Small intestine (tissue), 7 donors: Measurements from ENCODE around the gene PPP1R9A. TPM values are rescaled to one million over a fixed set of nuclear protein-coding genes. Genes with fewer than 3 reads are reported as not detected.
A peak's percentile ranks its signal among the peaks of the same experiment; 100 is the strongest.

Experiments used
- DNase-seq, 2 donors: peaks; one replicate each; pipeline versions ENCODE4 v3.0.0 to v3.0.0-alpha.2; 2013
- FAIRE-seq: peaks from 2 replicates; lab custom pipeline; 2012; peaks lifted over from hg19 to GRCh38; lab: Jason Lieb, UNC
- H3K27ac ChIP-seq, 3 donors: one replicate each; pipeline ENCODE4 v1.5.1; 2013; ENCODE audit warnings: low read length in 2 of 3, mild to moderate bottlenecking in 2 of 3, control low read depth in 1 of 3, inconsistent platforms in 1 of 3, low read depth in 1 of 3, moderate library complexity in 1 of 3
- H3K27me3 ChIP-seq, 3 donors: one replicate each; pipeline ENCODE4 v1.6.1; 2013; ENCODE audit warnings: low read length in 3 of 3, inconsistent platforms in 1 of 3; ENCODE audit not compliant: control insufficient read depth in 3 of 3, insufficient read depth in 3 of 3
- H3K36me3 ChIP-seq, 3 donors: one replicate each; pipeline ENCODE4 v1.6.1; 2013; ENCODE audit warnings: low read length in 3 of 3, inconsistent platforms in 1 of 3, low read depth in 1 of 3, mild to moderate bottlenecking in 1 of 3, moderate library complexity in 1 of 3; ENCODE audit not compliant: control insufficient read depth in 3 of 3, insufficient read depth in 2 of 3
- H3K4me1 ChIP-seq, 3 donors: one replicate each; pipeline ENCODE4 v1.6.1; 2013; ENCODE audit warnings: low read length in 2 of 3, inconsistent platforms in 1 of 3, low read depth in 1 of 3, mild to moderate bottlenecking in 1 of 3, moderate library complexity in 1 of 3; ENCODE audit not compliant: control insufficient read depth in 3 of 3, insufficient read depth in 2 of 3
- H3K4me3 ChIP-seq, 3 donors: one replicate each; pipeline ENCODE4 v1.5.1; 2013; ENCODE audit warnings: low read length in 3 of 3, control low read depth in 1 of 3, inconsistent platforms in 1 of 3, low read depth in 1 of 3, mild to moderate bottlenecking in 1 of 3, moderate library complexity in 1 of 3
- H3K9me3 ChIP-seq, 2 donors: one replicate each; pipeline ENCODE4 v1.6.1; 2013; ENCODE audit warnings: low read depth in 1 of 2, low read length in 1 of 2; ENCODE audit not compliant: control insufficient read depth in 2 of 2, insufficient read depth in 1 of 2
- WGBS, 3 donors: extraction: QIAGEN DNeasy Blood & Tissue Kit; methylation state at CpG; one replicate each; pipeline ENCODE4 v1.1.7; 2013; 5-methylcytosine and 5-hydroxymethylcytosine counted together
- polyA plus RNA-seq, 4 donors: library from polyadenylated mRNA; stranded (reverse) in 3 of 4; unstranded in 1 of 4; fragments of 200-250 nt in 3 of 4; fragments of 120-200 nt in 1 of 4; gene quantifications; one replicate each; pipeline versions ENCODE4 v1.2.1 to v1.2.3, GENCODE V29; 2013
- donor health status: healthy with polysubstance abuse.
- donor health status: control.
- donor health status: control.
- donor health status: Bipolar disorder and iron deficiency.
- donor health status: healthy.

PPP1R9A gene
- polyA plus RNA-seq, 4 donors: 0.27 to 13.3 (median 1.6) TPM

DNA sequence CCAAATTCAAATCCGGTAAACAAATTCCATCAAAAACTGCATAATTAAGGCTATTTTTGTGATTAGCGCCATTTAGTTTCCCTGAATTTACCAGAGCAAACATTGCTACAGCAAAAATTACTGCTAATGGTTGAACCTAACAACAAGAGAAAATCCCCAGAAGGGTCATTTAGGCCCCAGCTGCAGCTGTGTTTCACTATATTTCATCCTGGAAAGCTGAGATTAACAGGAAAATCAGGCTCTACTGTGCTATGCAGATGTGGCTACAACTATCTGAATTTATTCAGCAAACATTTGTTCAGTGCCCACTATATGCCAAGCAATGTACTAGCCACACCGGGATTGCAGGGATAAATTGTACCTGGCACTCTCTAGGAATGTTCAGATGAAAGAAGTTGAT, 312.9 kb downstream of the PPP1R9A start:
- 93 to 96% (median 94%) methylated on average over 3 of the region's 3 CpGs for WGBS, 3 donors
- DNase-seq: no peak
- no peaks in the 10 kb centered on the region for H3K4me1 ChIP-seq
- FAIRE-seq: no peak
- H3K36me3 ChIP-seq: no peaks in the 10 kb centered on the region
- H3K9me3 ChIP-seq: no peaks in the 10 kb centered on the region
- H3K27me3 ChIP-seq: no peaks in the 10 kb centered on the region
- H3K4me3 ChIP-seq: no peak overlapping the region
- no peak overlapping the region for H3K27ac ChIP-seq

DNA sequence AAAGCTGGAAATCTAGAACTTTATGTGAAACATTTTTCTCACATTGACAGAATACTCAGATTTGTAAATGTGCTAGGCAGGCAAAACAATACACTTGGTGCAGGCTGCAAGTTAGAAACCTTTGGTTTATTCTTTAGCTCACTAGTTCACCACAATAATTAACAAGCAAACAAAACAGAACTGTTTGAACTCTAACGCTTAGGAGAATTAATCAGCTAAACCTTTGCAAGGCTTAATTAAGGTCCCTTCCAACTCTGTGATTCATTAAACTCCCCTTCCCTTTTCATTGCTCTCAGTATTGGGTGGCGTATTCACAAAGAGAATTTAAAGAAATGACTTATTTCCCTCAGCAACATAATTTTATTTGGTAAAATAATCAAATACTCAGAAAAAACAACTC, 317.9 kb downstream of the PPP1R9A start:
- WGBS, 3 donors: 92 to 94% (median 93%) methylated on average over 2 of the region's 2 CpGs

DNA sequence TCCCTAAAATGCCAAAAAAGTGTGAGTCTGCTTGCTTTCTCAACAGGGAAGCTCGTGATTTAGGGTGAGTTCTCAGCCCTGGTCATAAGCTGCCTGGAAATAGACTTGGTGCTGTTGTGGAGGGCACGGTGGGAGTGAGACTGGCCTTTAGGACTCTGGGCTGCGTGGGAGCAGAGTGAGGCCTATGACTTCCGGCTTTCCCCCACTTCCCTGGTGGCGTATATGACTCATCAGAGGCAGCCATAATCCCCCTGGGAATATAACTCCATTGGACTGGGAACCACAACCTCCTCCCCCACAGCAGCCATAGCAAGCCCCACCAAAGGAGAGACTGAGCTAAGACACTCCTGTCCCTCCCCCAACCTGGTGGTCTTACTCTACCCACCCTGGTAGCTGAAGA, 321.9 kb downstream of the PPP1R9A start:
- peaks cover 0 to 4% of the 10 kb centered on the region in 2 donors for H3K9me3 ChIP-seq
- no peak for FAIRE-seq
- 89 to 93% (median 91%) methylated on average over 5 of the region's 5 CpGs for WGBS, 3 donors
- no peaks in the 10 kb centered on the region for H3K4me1 ChIP-seq
- peaks cover 0 to 7% (median 0%) of the 10 kb centered on the region in 3 donors for H3K36me3 ChIP-seq
- DNase-seq: no peak
- H3K27me3 ChIP-seq: no peaks in the 10 kb centered on the region
- H3K4me3 ChIP-seq: no peak overlapping the region
- H3K27ac ChIP-seq: no peak overlapping the region

More for the DNA sequence above, 317.9 kb downstream of the PPP1R9A start:
- Histone ChIP-seq H3K4me1 (no peaks in the 10 kb centered on the region), H3K27me3 (no peaks in the 10 kb centered on the region), H3K4me3 (no peak overlapping the region), H3K36me3 (peaks cover 0 to 7% (median 0%) of the 10 kb centered on the region in 3 donors), H3K27ac (no peak overlapping the region), H3K9me3 (peaks cover 0 to 4% of the 10 kb centered on the region in 2 donors)
- DNase-seq (no peak), FAIRE-seq (no peak)

DNA sequence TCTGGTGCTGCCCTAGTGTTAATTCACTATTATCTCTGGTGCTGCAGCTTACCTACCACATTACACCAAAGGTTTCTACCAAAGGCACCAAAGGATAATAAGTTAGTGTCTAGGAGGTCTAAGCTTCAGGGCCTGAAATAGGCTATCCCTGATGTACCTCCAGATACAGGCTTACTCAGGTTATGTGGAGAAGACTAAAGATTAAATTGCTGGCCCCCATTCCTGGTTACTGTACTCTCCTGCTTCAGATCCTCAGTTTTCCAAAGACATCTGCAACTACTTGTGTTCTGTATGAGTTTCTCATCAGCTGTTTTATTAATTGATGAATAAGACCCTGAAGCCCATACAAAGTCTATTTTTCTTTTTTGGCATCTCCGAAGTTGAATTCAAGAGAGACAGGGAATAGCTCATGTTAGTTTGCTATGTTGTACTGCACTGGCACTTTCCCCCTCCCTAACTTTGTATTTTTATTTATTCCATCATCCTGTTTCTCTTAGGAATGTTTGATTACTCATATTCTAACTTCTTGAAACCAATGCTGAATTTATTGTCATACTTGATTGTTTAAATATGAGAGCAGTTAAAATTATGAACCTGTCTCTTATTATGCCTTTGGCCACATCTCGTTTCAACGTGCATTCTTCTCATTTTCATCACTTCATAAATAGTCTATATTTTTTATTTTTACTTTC, 331.0 kb downstream of the PPP1R9A start:
- no peak for FAIRE-seq
- H3K27ac ChIP-seq: no peak overlapping the region
- WGBS, 3 donors: 38 to 50% (median 39%) methylated on average over 3 of the region's 3 CpGs
- no peak overlapping the region for H3K4me3 ChIP-seq
- H3K27me3 ChIP-seq: no peaks in the 10 kb centered on the region
- H3K36me3 ChIP-seq: no peaks in the 10 kb centered on the region
- DNase-seq: no peak
- peaks cover 0 to 7% (median 0%) of the 10 kb centered on the region in 3 donors for H3K4me1 ChIP-seq
- H3K9me3 ChIP-seq: no peaks in the 10 kb centered on the region

DNA sequence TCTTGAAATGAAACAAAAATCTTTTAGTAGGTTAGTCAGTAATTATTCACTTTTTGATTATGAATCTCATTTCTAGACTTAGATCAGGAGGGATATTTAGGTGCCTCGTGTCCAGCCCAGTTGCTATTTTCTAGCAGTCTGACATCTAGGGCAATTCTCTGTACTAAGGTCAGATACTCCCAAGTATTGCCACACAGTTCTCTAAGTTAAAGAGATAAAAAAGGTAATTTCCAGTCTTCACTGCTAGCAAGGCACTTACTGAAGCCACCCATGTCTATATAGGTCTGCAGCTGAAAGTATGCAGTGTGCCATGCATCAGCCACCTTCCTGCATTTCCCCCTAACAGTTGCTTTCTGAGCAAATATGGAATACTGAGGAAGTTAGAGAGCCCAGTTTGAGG, 333.5 kb downstream of the PPP1R9A start:
- DNase-seq (peak; percentile 21 to 69), FAIRE-seq (no peak)
- no peaks in the 10 kb centered on the region for H3K36me3 ChIP-seq
- H3K4me1 ChIP-seq: peaks cover 0 to 7% (median 0%) of the 10 kb centered on the region in 3 donors
- no peaks in the 10 kb centered on the region for H3K9me3 ChIP-seq
- H3K4me3 ChIP-seq: no peak overlapping the region
- no peak overlapping the region for H3K27ac ChIP-seq
- no peaks in the 10 kb centered on the region for H3K27me3 ChIP-seq
- WGBS, 3 donors: 29 to 68% (median 32%) methylated on average over 1 of the region's 1 CpG

DNA sequence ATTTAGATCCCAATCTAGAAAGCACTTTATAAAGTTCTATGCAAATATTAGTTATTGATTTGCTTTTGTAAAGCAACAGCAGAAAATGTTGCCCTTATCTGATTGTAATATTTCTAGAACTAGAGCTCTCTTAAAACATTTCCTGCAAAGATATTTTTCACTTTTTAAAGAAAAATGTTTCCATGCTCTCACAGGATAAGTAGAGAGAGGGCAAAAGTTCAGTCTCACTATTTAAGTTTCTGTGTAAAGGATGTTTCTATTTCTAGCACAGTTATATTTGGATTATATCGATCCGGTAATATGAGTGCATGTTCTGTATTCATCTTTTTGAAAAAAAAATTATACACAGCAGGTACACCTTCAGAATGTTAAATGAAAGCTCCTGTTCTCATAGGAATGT, 334.9 kb downstream of the PPP1R9A start:
- WGBS, 3 donors: 54 to 90% (median 75%) methylated on average over 2 of the region's 2 CpGs
- H3K9me3 ChIP-seq: no peaks in the 10 kb centered on the region

DNA sequence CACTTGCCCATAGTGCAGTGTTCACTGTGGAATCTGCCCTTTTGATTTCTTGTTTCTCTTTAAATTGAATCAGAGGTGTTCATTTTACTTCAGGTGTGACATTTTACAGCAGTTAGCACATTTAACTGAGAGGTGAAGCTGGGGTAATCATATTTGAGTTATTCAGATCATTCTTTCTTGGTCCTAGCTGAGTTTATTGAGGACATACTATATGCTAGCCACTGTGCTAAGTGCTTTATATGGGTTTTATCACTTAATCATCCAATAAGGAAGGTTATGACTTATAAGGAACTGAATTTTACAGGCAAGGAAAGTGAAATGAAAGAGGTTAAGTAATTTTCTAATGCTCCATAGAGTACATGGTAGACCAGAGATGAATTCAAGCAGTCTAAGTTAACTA, 337.2 kb downstream of the PPP1R9A start:
- Histone ChIP-seq H3K27me3 (no peaks in the 10 kb centered on the region), H3K9me3 (no peaks in the 10 kb centered on the region), H3K4me1 (peaks cover 0 to 16% (median 0%) of the 10 kb centered on the region in 3 donors), H3K27ac (no peak overlapping the region), H3K36me3 (no peaks in the 10 kb centered on the region), H3K4me3 (no peak overlapping the region)
- DNase-seq (no peak), FAIRE-seq (no peak)

More for the DNA sequence above, 334.9 kb downstream of the PPP1R9A start:
- DNase-seq (no peak), FAIRE-seq (no peak)
- Histone ChIP-seq H3K27me3 (no peaks in the 10 kb centered on the region), H3K36me3 (no peaks in the 10 kb centered on the region), H3K27ac (peak overlapping the region in 1 of 3 donors; percentile 9), H3K4me3 (no peak overlapping the region), H3K4me1 (peaks cover 0 to 18% (median 0%) of the 10 kb centered on the region in 3 donors)

DNA sequence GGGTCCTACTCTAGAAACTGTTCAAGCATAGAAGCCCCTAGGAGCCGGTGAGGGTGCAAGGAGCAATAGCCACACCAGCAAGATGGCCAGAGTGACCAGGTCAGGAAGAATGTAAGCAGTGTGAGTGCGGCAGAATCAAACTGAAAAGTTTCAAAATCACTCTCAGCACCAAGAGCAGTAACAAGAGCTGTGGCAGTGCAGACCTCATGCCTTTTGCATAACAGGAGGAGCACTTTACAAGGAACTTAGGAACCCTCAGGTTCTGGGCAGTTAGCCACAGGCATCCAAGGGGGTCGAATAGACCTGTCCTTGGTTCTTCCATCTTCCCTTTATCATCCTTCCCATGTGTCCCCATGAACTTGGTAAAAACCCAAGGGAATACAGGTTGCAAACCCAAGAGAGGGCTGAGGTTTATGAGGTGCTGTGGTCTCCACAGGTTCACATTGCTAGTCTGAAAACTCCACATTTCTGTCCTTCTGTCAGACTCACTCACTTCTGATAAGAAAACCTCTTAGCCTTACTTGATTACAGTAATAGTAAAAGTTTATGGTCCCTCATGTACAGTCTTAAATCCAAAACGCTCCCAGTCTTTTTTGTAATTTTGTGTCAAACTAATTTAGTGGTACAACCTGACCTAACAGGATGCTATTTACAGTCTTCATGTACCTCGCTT, 338.6 kb downstream of the PPP1R9A start:
- H3K4me1 ChIP-seq: peaks cover 0 to 16% (median 0%) of the 10 kb centered on the region in 3 donors
- FAIRE-seq: no peak
- DNase-seq: no peak
- H3K9me3 ChIP-seq: no peaks in the 10 kb centered on the region
- H3K4me3 ChIP-seq: no peak overlapping the region
- WGBS, 3 donors: 84 to 86% (median 84%) methylated on average over 5 of the region's 5 CpGs
- no peaks in the 10 kb centered on the region for H3K27me3 ChIP-seq
- peaks cover 0 to 2% (median 0%) of the 10 kb centered on the region in 3 donors for H3K36me3 ChIP-seq
- H3K27ac ChIP-seq: no peak overlapping the region
